Hepatocyte (in vitro differentiated cells): ENCODE results near the gene KCNRG. TPM values are rescaled to one million over a fixed set of nuclear protein-coding genes. Genes with fewer than 3 reads are reported as not detected.

Experiments used
- DNase-seq: peaks from one replicate; pipeline ENCODE4 v3.0.0-alpha.2; 2016; ENCODE audit warnings: low spot score
- H2AFZ ChIP-seq: fragments of 200-600 bp; sonication (generic); 2 replicates; pipeline ENCODE4 v1.6.0; 2016; ENCODE audit warnings: antibody characterized with exemption, mild to moderate bottlenecking
- H3K27ac ChIP-seq: fragments of 200-600 bp; sonication (generic); 2 replicates; pipeline ENCODE4 v1.5.1; 2016; ENCODE audit warnings: mild to moderate bottlenecking
- H3K27me3 ChIP-seq: fragments of 200-600 bp; sonication (generic); 2 replicates; pipeline ENCODE4 v1.6.1; 2016
- H3K36me3 ChIP-seq: fragments of 200-600 bp; sonication (generic); replicated peaks from 2 replicates; pipeline ENCODE4 v1.5.1; 2016; ENCODE audit warnings: low read depth; ENCODE audit not compliant: insufficient read depth
- H3K4me1 ChIP-seq: fragments of 200-600 bp; sonication (generic); 2 replicates; pipeline ENCODE4 v1.5.1; 2016; ENCODE audit warnings: mild to moderate bottlenecking, moderate library complexity; ENCODE audit not compliant: insufficient read depth
- H3K4me2 ChIP-seq: fragments of 200-600 bp; sonication (generic); 2 replicates; pipeline ENCODE4 v1.6.0; 2016
- H3K4me3 ChIP-seq: fragments of 200-600 bp; sonication (generic); 2 replicates; pipeline ENCODE4 v1.5.1; 2016; ENCODE audit warnings: mild to moderate bottlenecking
- H3K79me2 ChIP-seq: fragments of 200-600 bp; sonication (generic); 2 replicates; pipeline ENCODE4 v1.6.0; 2017; ENCODE audit warnings: mild to moderate bottlenecking
- H3K9me2 ChIP-seq: fragments of 200-600 bp; sonication (generic); replicated peaks from 2 replicates; pipeline ENCODE4 v1.6.0; 2017; ENCODE audit warnings: mild to moderate bottlenecking; ENCODE audit not compliant: insufficient read depth
- H3K9me3 ChIP-seq: fragments of 200-600 bp; sonication (generic); 2 replicates; pipeline ENCODE4 v1.5.1; 2016; ENCODE audit warnings: low read depth, mild to moderate bottlenecking
- H4K20me1 ChIP-seq: fragments of 200-600 bp; sonication (generic); 2 replicates; pipeline ENCODE4 v1.6.0; 2016; ENCODE audit warnings: mild to moderate bottlenecking; ENCODE audit not compliant: insufficient read depth, poor library complexity, severe bottlenecking
- EZH2 ChIP-seq: fragments of 200-600 bp; sonication (generic); IDR thresholded peaks from 2 replicates; pipeline ENCODE4 v1.6.1; 2016; ENCODE audit warnings: antibody characterized with exemption, mild to moderate bottlenecking, borderline replicate concordance
- EZH2phosphoT487 ChIP-seq: fragments of 200-600 bp; sonication (generic); IDR thresholded peaks from one replicate; pipeline ENCODE4 v1.6.1; 2018; ENCODE audit warnings: antibody characterized with exemption, mild to moderate bottlenecking, low read depth, moderate library complexity; ENCODE audit not compliant: unreplicated experiment, severe bottlenecking
- WGBS: methylation state at CpG from one replicate; pipeline ENCODE4 v1.1.6; 2016; ENCODE audit warnings: low lambda C conversion rate; ENCODE audit errors: missing lambda C conversion rate; 5-methylcytosine and 5-hydroxymethylcytosine counted together
- polyA plus RNA-seq: library from polyadenylated mRNA; unstranded; fragments of >200 nt; fragmentation: Nextera tagmentation; extraction: Ambion mirVana; gene quantifications from 2 replicates; pipeline ENCODE4 v1.2.1, GENCODE V29; 2016
- total RNA-seq: library from RNA; depleted of rRNA; stranded (reverse); fragments of >200 nt; gene quantifications from 2 replicates; pipeline ENCODE4 v1.2.3, GENCODE V29; 2014
- TF ChIP-seq, protein P1 (sequence below): fragments of 200-600 bp; sonication (generic); IDR thresholded peaks from 2 replicates; pipeline ENCODE4 v1.5.1; 2016; ENCODE audit warnings: antibody characterized with exemption, mild to moderate bottlenecking; ENCODE audit not compliant: poor library complexity

Gene KCNRG, protein sequence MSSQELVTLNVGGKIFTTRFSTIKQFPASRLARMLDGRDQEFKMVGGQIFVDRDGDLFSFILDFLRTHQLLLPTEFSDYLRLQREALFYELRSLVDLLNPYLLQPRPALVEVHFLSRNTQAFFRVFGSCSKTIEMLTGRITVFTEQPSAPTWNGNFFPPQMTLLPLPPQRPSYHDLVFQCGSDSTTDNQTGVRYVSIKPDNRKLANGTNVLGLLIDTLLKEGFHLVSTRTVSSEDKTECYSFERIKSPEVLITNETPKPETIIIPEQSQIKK
- total RNA-seq (1.3 and 3.1 TPM in 2 replicates), polyA plus RNA-seq (0.24 and 0.57 TPM in 2 replicates)

DNA sequence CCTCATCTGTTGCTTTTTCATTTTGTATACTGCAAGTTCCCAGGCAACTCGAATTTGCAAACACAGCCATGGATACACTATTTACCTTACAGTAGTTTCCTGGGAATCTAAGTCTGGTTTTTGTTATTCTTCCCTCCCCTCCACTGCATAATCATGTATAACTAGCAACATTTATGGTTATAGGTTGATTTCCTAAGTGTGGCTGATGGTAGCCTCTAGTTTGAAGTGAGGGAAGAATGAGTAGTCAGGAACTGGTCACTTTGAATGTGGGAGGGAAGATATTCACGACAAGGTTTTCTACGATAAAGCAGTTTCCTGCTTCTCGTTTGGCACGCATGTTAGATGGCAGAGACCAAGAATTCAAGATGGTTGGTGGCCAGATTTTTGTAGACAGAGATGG lies at the start of gene KCNRG:
Gene KCNRG (plus strand): TSS at position 187 of the 400 bp plus-strand sequence. CDS start 50 bp downstream, at position 237.
- TF ChIP-seq, protein P1, sequence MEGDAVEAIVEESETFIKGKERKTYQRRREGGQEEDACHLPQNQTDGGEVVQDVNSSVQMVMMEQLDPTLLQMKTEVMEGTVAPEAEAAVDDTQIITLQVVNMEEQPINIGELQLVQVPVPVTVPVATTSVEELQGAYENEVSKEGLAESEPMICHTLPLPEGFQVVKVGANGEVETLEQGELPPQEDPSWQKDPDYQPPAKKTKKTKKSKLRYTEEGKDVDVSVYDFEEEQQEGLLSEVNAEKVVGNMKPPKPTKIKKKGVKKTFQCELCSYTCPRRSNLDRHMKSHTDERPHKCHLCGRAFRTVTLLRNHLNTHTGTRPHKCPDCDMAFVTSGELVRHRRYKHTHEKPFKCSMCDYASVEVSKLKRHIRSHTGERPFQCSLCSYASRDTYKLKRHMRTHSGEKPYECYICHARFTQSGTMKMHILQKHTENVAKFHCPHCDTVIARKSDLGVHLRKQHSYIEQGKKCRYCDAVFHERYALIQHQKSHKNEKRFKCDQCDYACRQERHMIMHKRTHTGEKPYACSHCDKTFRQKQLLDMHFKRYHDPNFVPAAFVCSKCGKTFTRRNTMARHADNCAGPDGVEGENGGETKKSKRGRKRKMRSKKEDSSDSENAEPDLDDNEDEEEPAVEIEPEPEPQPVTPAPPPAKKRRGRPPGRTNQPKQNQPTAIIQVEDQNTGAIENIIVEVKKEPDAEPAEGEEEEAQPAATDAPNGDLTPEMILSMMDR = no peak
- TF ChIP-seq EZH2 = no peak
- no peak for TF ChIP-seq EZH2phosphoT487

DNA sequence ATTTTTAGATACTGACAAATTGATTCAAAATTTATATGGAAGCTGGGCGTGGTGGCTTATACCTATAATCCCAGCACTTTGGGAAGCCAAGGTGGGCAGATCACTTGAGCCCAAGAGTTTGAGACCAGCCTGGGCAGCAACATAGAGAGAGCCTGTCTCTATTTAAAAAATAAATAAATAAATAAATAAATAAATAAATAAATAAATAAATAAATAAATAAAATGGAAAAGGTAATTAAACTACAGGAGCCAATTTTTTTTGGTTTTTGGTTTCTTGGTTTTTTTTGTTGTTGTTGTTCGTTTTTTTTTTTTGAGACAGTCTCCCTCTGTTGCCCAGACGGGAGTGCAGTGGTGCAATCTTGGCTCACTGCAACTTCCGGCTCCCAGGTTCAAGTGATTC lies 47.8 kb upstream of the KCNRG start:
- no peaks in the 10 kb centered on the region for H3K4me1 ChIP-seq
- H3K9me3 ChIP-seq = no peaks in the 10 kb centered on the region
- TF ChIP-seq EZH2phosphoT487 = no peak
- TF ChIP-seq, protein P1 = no peak
- TF ChIP-seq EZH2 = no peak
- WGBS = 98% methylated on average over 4 of the region's 4 CpGs
- H3K27me3 ChIP-seq = no peaks in the 10 kb centered on the region
- no peak overlapping the region for H2AFZ ChIP-seq
- H3K4me3 ChIP-seq = no peak overlapping the region
- H3K4me2 ChIP-seq = no peak overlapping the region
- no peaks in the 10 kb centered on the region for H3K36me3 ChIP-seq
- no peak for DNase-seq
- H3K79me2 ChIP-seq = no peaks in the 10 kb centered on the region
- H3K27ac ChIP-seq = no peak overlapping the region
- no peaks in the 10 kb centered on the region for H4K20me1 ChIP-seq
- H3K9me2 ChIP-seq = no peaks in the 10 kb centered on the region

More for the DNA sequence above, at the start of gene KCNRG:
- Histone ChIP-seq H3K27me3 (no peaks in the 10 kb centered on the region), H3K9me3 (no peaks in the 10 kb centered on the region), H3K4me3 (no peak within 1 kb of the TSS), H3K4me1 (peaks cover 10% of the 10 kb centered on the region), H4K20me1 (no peaks in the 10 kb centered on the region), H2AFZ (no peak within 1 kb of the TSS), H3K36me3 (peaks cover 5% of the 10 kb centered on the region), H3K79me2 (peaks cover 15% of the 10 kb centered on the region), H3K9me2 (no peaks in the 10 kb centered on the region), H3K4me2 (no peak within 1 kb of the TSS), H3K27ac (no peak within 1 kb of the TSS)
- 66% methylated on average over 5 of the region's 5 CpGs for WGBS
- no peak for DNase-seq

DNA sequence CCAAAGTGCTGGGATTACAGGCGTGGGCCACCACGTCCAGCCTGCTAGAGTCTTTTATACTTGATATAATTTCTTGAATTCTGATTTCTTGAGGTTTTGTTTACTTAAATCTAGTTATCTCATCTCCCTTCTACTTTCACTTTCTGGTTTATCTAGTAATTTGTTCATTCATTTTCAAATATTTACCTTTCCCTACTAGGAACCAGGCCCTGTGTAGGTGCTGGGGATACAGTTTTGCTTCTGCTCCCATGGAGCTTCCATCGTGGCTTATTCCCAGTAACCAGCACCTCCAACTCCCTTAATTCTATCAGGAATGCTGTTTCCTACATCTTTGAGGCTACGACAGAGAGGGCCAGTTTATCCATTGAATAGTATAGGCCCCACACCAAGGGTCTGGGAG lies 42.5 kb upstream of the KCNRG start:
- TF ChIP-seq, protein P1 = no peak
- no peak for TF ChIP-seq EZH2phosphoT487
- TF ChIP-seq EZH2 = no peak
- 84% methylated on average over 4 of the region's 4 CpGs for WGBS
- Histone ChIP-seq H3K9me2 (no peaks in the 10 kb centered on the region), H3K27ac (no peak overlapping the region), H3K36me3 (no peaks in the 10 kb centered on the region), H3K9me3 (no peaks in the 10 kb centered on the region), H3K79me2 (no peaks in the 10 kb centered on the region), H3K4me2 (no peak overlapping the region), H3K4me1 (no peaks in the 10 kb centered on the region), H3K4me3 (no peak overlapping the region), H3K27me3 (no peaks in the 10 kb centered on the region), H4K20me1 (no peaks in the 10 kb centered on the region), H2AFZ (no peak overlapping the region)
- DNase-seq = no peak
